IPS-NIHi7 (cell line): ENCODE data around the gene RPN1.
"Not testable (repeated sequence)": the region's sequence is repeated elsewhere in the genome, so short reads cannot be mapped to it uniquely, and the experiment has no call there.

Experiments
- DNase-seq: peaks from one replicate; pipeline ENCODE4 v3.0.0; 2012; ENCODE audit warnings: mixed read lengths; ENCODE audit errors: extremely low spot score

Gene RPN1

GRCh38 chr3:128650096-128651050, at the start of gene RPN1:
Gene RPN1 (minus strand): TSS chr3:128650818. CDS start chr3:128650800, 18 bp downstream.
- peak; percentile 97 for DNase-seq

GRCh38 chr3:128698211-128699047, 47.8 kb upstream of the RPN1 start:
- DNase-seq = peak; percentile 73

- no peak for DNase-seq
Measured at GRCh38 chr3:128697341-128697740, 46.7 kb upstream of the RPN1 start.

- no peak for DNase-seq
Measured at GRCh38 chr3:128693696-128694095, 43.1 kb upstream of the RPN1 start.

GRCh38 chr3:128689060-128689459, 38.4 kb upstream of the RPN1 start:
- DNase-seq = no peak

- no peak for DNase-seq
Measured at GRCh38 chr3:128686465-128686864, 35.8 kb upstream of the RPN1 start.

GRCh38 chr3:128684986-128685726, 34.5 kb upstream of the RPN1 start:
- no peak for DNase-seq

GRCh38 chr3:128683957-128684356, 33.3 kb upstream of the RPN1 start:
- no peak for DNase-seq

GRCh38 chr3:128681369-128681829, 30.8 kb upstream of the RPN1 start:
- no peak for DNase-seq

GRCh38 chr3:128680603-128681368, 30.2 kb upstream of the RPN1 start:
- DNase-seq = peak; percentile 98

- no peak for DNase-seq
Measured at GRCh38 chr3:128679338-128679737, 28.7 kb upstream of the RPN1 start.

GRCh38 chr3:128675802-128676201, 25.2 kb upstream of the RPN1 start:
- not testable (repeated sequence) for DNase-seq

- DNase-seq = no peak
Measured at GRCh38 chr3:128674161-128674784, 23.7 kb upstream of the RPN1 start.

- no peak for DNase-seq
Measured at GRCh38 chr3:128667641-128668040, 17.0 kb upstream of the RPN1 start.

- DNase-seq = peak; percentile 26
Measured at GRCh38 chr3:128665362-128666021, 14.9 kb upstream of the RPN1 start.

GRCh38 chr3:128663151-128663550, 12.5 kb upstream of the RPN1 start:
- DNase-seq = peak; percentile 17

- DNase-seq = no peak
Measured at GRCh38 chr3:128655531-128655930, 4.9 kb upstream of the RPN1 start.

- DNase-seq = not testable (repeated sequence)
Measured at GRCh38 chr3:128653993-128654805, 3.6 kb upstream of the RPN1 start.
